K562 (cell line): Measurements from ENCODE around the gene ANTKMT. TPM values are rescaled to one million over a fixed set of nuclear protein-coding genes. Genes with fewer than 3 reads are reported as not detected.
A peak's percentile ranks its signal among the peaks of the same experiment; 100 is the strongest.

Experiments
- ATAC-seq: fragments of 200-7000 bp; cut with Tn5 transposase; 3 replicates; pipeline ENCODE4 v1.9.1; 2020; ENCODE audit warnings: moderate library complexity
- BruUV-seq: library from RNA; stranded (reverse); fragments of 400-500 nt; replicated peaks from 2 replicates; lab custom pipeline; 2021; lab: Mats Ljungman, UMichigan
- CTCF ChIA-PET: fragments of 300-600 bp; formaldehyde crosslinking; extraction: SDS; loops from one replicate; lab custom pipeline; 2021; ENCODE audit warnings: low intra/inter-chr PET ratio; lab: Yijun Ruan, JAX
- POLR2A ChIA-PET: fragments of 300-600, 350-650 bp; sonication (Branson Sonifier 250); formaldehyde crosslinking; extraction: SDS; loops from one replicate; lab custom pipeline; 2021; ENCODE audit warnings: antibody characterized with exemption, inconsistent platforms; lab: Yijun Ruan, JAX
- DNase-seq, 4 experiments: peaks; one replicate each; pipeline versions ENCODE4 v3.0.0 to v3.0.0-alpha.2; 2011 to 2018; ENCODE audit warnings: low spot score in 3 of 4, mixed read lengths in 3 of 4; ENCODE audit errors: extremely low read depth in 1 of 4
- FAIRE-seq: peaks from 2 replicates; lab custom pipeline; 2011; peaks lifted over from hg19 to GRCh38; lab: Jason Lieb, UNC
- H2AFZ ChIP-seq: 2 replicates; pipeline ENCODE4 v1.6.0; 2011; ENCODE audit warnings: low read depth, low read length, control low read depth, inconsistent platforms
- H3K27ac ChIP-seq: fragments of 200-600 bp; 3 replicates; pipeline ENCODE4 v1.8.0; 2011; ENCODE audit warnings: low read depth, mild to moderate bottlenecking, control low read depth, inconsistent platforms, low read length, moderate library complexity, mixed read lengths; ENCODE audit errors: extremely low read depth
- H3K27me3 ChIP-seq, 2 experiments: fragments of 300-600 bp in 1 of 2; 2 replicates in 1 of 2; 3 replicates in 1 of 2; pipeline versions ENCODE4 v1.6.0 to v1.8.0; 2011; ENCODE audit warnings: inconsistent platforms in 2 of 2, low read length in 2 of 2, mild to moderate bottlenecking in 1 of 2, mixed read lengths in 1 of 2, moderate library complexity in 1 of 2; ENCODE audit not compliant: control insufficient read depth in 2 of 2, insufficient read depth in 2 of 2
- H3K36me3 ChIP-seq: fragments of 300-600 bp; 3 replicates; pipeline ENCODE4 v1.8.0; 2011; ENCODE audit warnings: mild to moderate bottlenecking, low read length, inconsistent platforms; ENCODE audit not compliant: control insufficient read depth, insufficient read depth
- H3K4me1 ChIP-seq, 2 experiments: fragments of 200-600 bp in 1 of 2; replicated peaks in 1 of 2; 2 replicates in 1 of 2; 3 replicates in 1 of 2; pipeline versions ENCODE4 v1.5.1 to v1.8.0; 2011; ENCODE audit warnings: inconsistent platforms in 2 of 2, low read length in 2 of 2, mild to moderate bottlenecking in 1 of 2, mixed read lengths in 1 of 2, moderate library complexity in 1 of 2; ENCODE audit not compliant: control insufficient read depth in 2 of 2, insufficient read depth in 2 of 2
- H3K4me2 ChIP-seq: 2 replicates; pipeline ENCODE4 v1.6.1; 2011; ENCODE audit warnings: low read length, control low read depth, inconsistent platforms, mixed read lengths; ENCODE audit not compliant: insufficient read depth
- H3K4me3 ChIP-seq: fragments of 200-600 bp; sonication (generic), shearing (Covaris generic); 2 replicates; pipeline ENCODE4 v1.5.1; 2016; ENCODE audit warnings: control low read depth, inconsistent platforms
- H3K79me2 ChIP-seq: fragments of 200-600 bp; 3 replicates; pipeline ENCODE4 v1.8.0; 2011; ENCODE audit warnings: low read length, inconsistent platforms; ENCODE audit not compliant: control insufficient read depth, insufficient read depth
- H3K9ac ChIP-seq, 2 experiments: 2 replicates each; pipeline versions ENCODE4 v1.6.0 to v1.6.1; 2011; ENCODE audit warnings: low read depth in 2 of 2, low read length in 2 of 2, control low read depth in 1 of 2, inconsistent platforms in 1 of 2, mild to moderate bottlenecking in 1 of 2, mixed read lengths in 1 of 2; ENCODE audit not compliant: insufficient read depth in 1 of 2
- H3K9me1 ChIP-seq: one replicate; pipeline ENCODE4 v1.6.0; 2011; ENCODE audit warnings: inconsistent platforms, mild to moderate bottlenecking, low read length, moderate library complexity; ENCODE audit not compliant: control insufficient read depth, insufficient read depth
- H3K9me3 ChIP-seq: replicated peaks from 2 replicates; pipeline ENCODE4 v1.5.1; 2011; ENCODE audit warnings: low read depth, low read length, inconsistent platforms; ENCODE audit not compliant: control insufficient read depth, insufficient read depth
- H4K20me1 ChIP-seq: replicated peaks from 2 replicates; pipeline ENCODE4 v1.6.1; 2011; ENCODE audit warnings: low read length, inconsistent platforms, mixed read lengths; ENCODE audit not compliant: control insufficient read depth, insufficient read depth
- BHLHE40 ChIP-seq: IDR thresholded peaks from 2 replicates; pipeline ENCODE4 v1.6.1; 2011; ENCODE audit warnings: low read length, improper control_type of control experiment
- CBFA2T2 ChIP-seq: fragments of 450-650 bp; conservative IDR thresholded peaks from 2 replicates; pipeline ENCODE4 v1.6.1; 2017; ENCODE audit warnings: mild to moderate bottlenecking
- EHMT2 ChIP-seq: fragments of 450-650 bp; IDR thresholded peaks from 2 replicates; pipeline ENCODE4 v1.6.1; 2018; ENCODE audit warnings: antibody characterized with exemption
- FOXO4 ChIP-seq: fragments of 450-650 bp; formaldehyde crosslinking; IDR thresholded peaks from 2 replicates; pipeline ENCODE4 v1.4.0; 2020; ENCODE audit warnings: mild to moderate bottlenecking, moderate library complexity
- FOXP4 ChIP-seq: sonication (generic); formaldehyde crosslinking; IDR thresholded peaks from 2 replicates; pipeline ENCODE4 v1.8.0; 2022; ENCODE audit warnings: mild to moderate bottlenecking, missing genetic modification reagents, borderline replicate concordance
- GTF2F1 ChIP-seq: IDR thresholded peaks from 2 replicates; pipeline ENCODE4 v1.6.1; 2011; ENCODE audit warnings: low read depth, low read length, improper control_type of control experiment
- HDAC2 ChIP-seq: fragments of 450-650 bp; IDR thresholded peaks from 2 replicates; pipeline ENCODE4 v1.6.1; 2016; ENCODE audit warnings: mild to moderate bottlenecking
- HNRNPUL1 ChIP-seq: fragments of 200-400 bp; formaldehyde crosslinking; IDR thresholded peaks from 2 replicates; pipeline ENCODE4 v1.6.1; 2017; ENCODE audit warnings: low read length
- LCOR ChIP-seq: sonication (generic); formaldehyde crosslinking; IDR thresholded peaks from 2 replicates; pipeline ENCODE4 v1.8.0; 2022; ENCODE audit warnings: mild to moderate bottlenecking, missing genetic modification reagents
- NUFIP1 ChIP-seq: fragments of 450-650 bp; IDR thresholded peaks from 2 replicates; pipeline ENCODE4 v1.6.1; 2018; ENCODE audit not compliant: partially characterized antibody
- RBM15 ChIP-seq: fragments of 200-400 bp; formaldehyde crosslinking; IDR thresholded peaks from 2 replicates; pipeline ENCODE4 v1.6.1; 2018; ENCODE audit warnings: mild to moderate bottlenecking, low read length, moderate library complexity; ENCODE audit not compliant: insufficient read depth
- WGBS: fragments of 100-300 bp; shearing (Covaris generic); methylation state at CpG from one replicate; pipeline ENCODE4 v1.1.6; 2016; ENCODE audit warnings: low coverage, mixed read lengths; ENCODE audit not compliant: insufficient coverage; ENCODE audit errors: missing lambda C conversion rate; 5-methylcytosine and 5-hydroxymethylcytosine counted together
- in situ Hi-C: fragments of 300-500 bp; cut with MboI; formaldehyde crosslinking; loops from 4 replicates; pipeline ENCODE4 v1.15.0; 2018; ENCODE audit warnings: inconsistent platforms, mixed read lengths
- intact Hi-C: fragments of 100-400 bp; cut with micrococcal nuclease; formaldehyde crosslinking; loops from 2 replicates; pipeline ENCODE4 v1.14.2; 2022
- polyA plus RNA-seq, 8 experiments: library from polyadenylated mRNA; depleted of rRNA in 4 of 8; stranded (reverse) in 5 of 8; unstranded in 3 of 8; fragments of >200 nt; fragmentation: Nextera tagmentation in 2 of 8; fragmentation: Illumina TruSeq in 1 of 8; extraction: Ambion mirVana in 2 of 8; extraction: Trizol in 1 of 8; gene quantifications; 2 replicates each; pipeline versions ENCODE4 v1.2.1 to v1.2.3, GENCODE V29; 2011 to 2014; ENCODE audit warnings: inconsistent platforms in 1 of 8, missing spikeins in 1 of 8
- total RNA-seq, 7 experiments: library from RNA; depleted of rRNA in 6 of 7; stranded (reverse); fragments of >200 nt in 6 of 7; fragmentation: Illumina TruSeq in 2 of 7; extraction: Trizol in 2 of 7; gene quantifications; 2 replicates each; pipeline versions ENCODE4 v1.2.1 to v1.2.3, GENCODE V29; 2011 to 2021; ENCODE audit warnings: low replicate concordance in 1 of 7

The ANTKMT gene
- total and polyA plus RNA-seq, 9 of the 15 experiments (the other 6 are each of a cell fraction or from before 2014, with no cell fraction given) = 0.58 to 217 (median 19.1) TPM

- DNase-seq (no peak), FAIRE-seq (no peak), ATAC-seq (no peak)
- Histone ChIP-seq H4K20me1 (no peaks in the 10 kb centered on the region; the same call in 1 of the 2 replicates), H3K79me2 (peaks cover 23% of the 10 kb centered on the region), H2AFZ (no peak overlapping the region), H3K4me2 (no peak overlapping the region), H3K27ac (no peak overlapping the region), H3K36me3 (peaks cover 78% of the 10 kb centered on the region; the same call in 2 of the 3 replicates), H3K27me3 (no peaks in the 10 kb centered on the region), H3K9ac (0 out of 4 replicates have a peak overlapping the region, but pooled peaks of 1 of the 2 experiments have one; percentile 40), H3K4me3 (no peak overlapping the region), H3K9me3 (no peaks in the 10 kb centered on the region), H3K9me1 (no peaks in the 10 kb centered on the region), H3K4me1 (peaks cover 10 to 95% of the 10 kb centered on the region in 2 experiments)
- ChIA-PET POLR2A (interaction anchor here (0.6 to 1.3 kb wide), 4 partner anchors 8 to 68 kb away, joined by 3 to 7 read pairs (median 4); partner anchors contain the start of genes CIAO3 and GNG13), CTCF (no interaction called here)
- intact Hi-C loops (no loop called here), in situ Hi-C loops (no loop called here)
- WGBS = 88% methylated on average over 9 of the region's 12 CpGs
- BruUV-seq = no TSS peak
- TF ChIP-seq BHLHE40 = no peak
- no peak for TF ChIP-seq GTF2F1
- no peak for TF ChIP-seq HDAC2
- TF ChIP-seq FOXO4 = no peak
- TF ChIP-seq RBM15 = no peak
- no peak for TF ChIP-seq HNRNPUL1
- TF ChIP-seq FOXP4 (CRISPR knock-in tag) = no peak
- no peak for TF ChIP-seq CBFA2T2
- TF ChIP-seq LCOR (CRISPR knock-in tag) = no peak
- no peak for TF ChIP-seq EHMT2
- TF ChIP-seq NUFIP1 = no peak
These were observed 11.4 kb downstream of the ANTKMT start for GRCh38 chr16:732332-732731.
